ENCODE measurements around the gene TMPRSS13. TPM values are rescaled to one million over a fixed set of nuclear protein-coding genes. Genes with fewer than 3 reads are reported as not detected.

The TMPRSS13 gene
- polyA plus RNA-seq, 1 donor from 2014 or later: not detected

GRCh38 chr11:117874910-117875381, 54.3 kb downstream of the TMPRSS13 start:
- H3K9me2 ChIP-seq (ENCODE audit: insufficient read depth, low read length): no peaks in the 10 kb centered on the region
- H3K79me2 ChIP-seq (replicated peaks; ENCODE audit: insufficient read depth, low read length): peaks cover 69% of the 10 kb centered on the region
- peak overlapping the region; percentile 97 for H3K9ac ChIP-seq (ENCODE audit: low read length)
- H3K4me3 ChIP-seq (ENCODE audit: low read length): peak overlapping the region; percentile 70
- H3K36me3 ChIP-seq (ENCODE audit: insufficient read depth, low read length): no peaks in the 10 kb centered on the region
- no peaks in the 10 kb centered on the region for H3F3A ChIP-seq (ENCODE audit: insufficient read depth, low read length, poor library complexity, severe bottlenecking)
- no peaks in the 10 kb centered on the region for H3K9me3 ChIP-seq (ENCODE audit: low read length)
- H4K20me1 ChIP-seq (ENCODE audit: insufficient read depth): peaks cover 8% of the 10 kb centered on the region
- no peaks in the 10 kb centered on the region for H3K27me3 ChIP-seq (ENCODE audit: insufficient read depth, low read depth, low read length)
- H3K27ac ChIP-seq (ENCODE audit: low read length): peak overlapping the region; percentile 99
- H3K4me2 ChIP-seq (ENCODE audit: low read length): peak overlapping the region; percentile 83
- H2AFZ ChIP-seq (ENCODE audit: low read depth, low read length): peak overlapping the region; percentile 30
- TF ChIP-seq CTCF (IDR thresholded peaks at IDR 0.05; ENCODE audit: poor library complexity, severe bottlenecking) (no peak), REST (IDR thresholded peaks at IDR 0.05; ENCODE audit: borderline replicate concordance) (no peak), MXI1 (conservative IDR thresholded peaks at IDR 0.05; ENCODE audit: poor library complexity, severe bottlenecking) (no peak), EP300 (conservative IDR thresholded peaks at IDR 0.05; ENCODE audit: poor library complexity, severe bottlenecking) (no peak), RAD21 (conservative IDR thresholded peaks at IDR 0.05) (no peak), SMC3 (conservative IDR thresholded peaks at IDR 0.05; ENCODE audit: poor library complexity) (no peak), POLR2AphosphoS5 (IDR thresholded peaks at IDR 0.05) (no peak), EZH2 (IDR thresholded peaks at IDR 0.05; ENCODE audit: borderline replicate concordance, insufficient read depth, low read length, poor library complexity, severe bottlenecking) (no peak), TAF1 (IDR thresholded peaks at IDR 0.05; ENCODE audit: low read depth) (no peak)

- no peaks in the 10 kb centered on the region for H3K9me3 ChIP-seq (ENCODE audit: low read length)
- peak overlapping the region; percentile 30 for H2AFZ ChIP-seq (ENCODE audit: low read depth, low read length)
- no peaks in the 10 kb centered on the region for H3K27me3 ChIP-seq (ENCODE audit: insufficient read depth, low read depth, low read length)
- H3K9ac ChIP-seq (ENCODE audit: low read length): peak overlapping the region; percentile 97
- TF ChIP-seq MXI1 (conservative IDR thresholded peaks at IDR 0.05; ENCODE audit: poor library complexity, severe bottlenecking) (no peak), CTCF (IDR thresholded peaks at IDR 0.05; ENCODE audit: poor library complexity, severe bottlenecking) (no peak), EZH2 (IDR thresholded peaks at IDR 0.05; ENCODE audit: borderline replicate concordance, insufficient read depth, low read length, poor library complexity, severe bottlenecking) (no peak), TAF1 (IDR thresholded peaks at IDR 0.05; ENCODE audit: low read depth) (no peak), RAD21 (conservative IDR thresholded peaks at IDR 0.05) (no peak), EP300 (conservative IDR thresholded peaks at IDR 0.05; ENCODE audit: poor library complexity, severe bottlenecking) (no peak), REST (IDR thresholded peaks at IDR 0.05; ENCODE audit: borderline replicate concordance) (no peak), POLR2AphosphoS5 (IDR thresholded peaks at IDR 0.05) (no peak), SMC3 (conservative IDR thresholded peaks at IDR 0.05; ENCODE audit: poor library complexity) (no peak)
- H3K79me2 ChIP-seq (replicated peaks; ENCODE audit: insufficient read depth, low read length): peaks cover 74% of the 10 kb centered on the region
- peak overlapping the region; percentile 70 for H3K4me3 ChIP-seq (ENCODE audit: low read length)
- H4K20me1 ChIP-seq (ENCODE audit: insufficient read depth): peaks cover 11% of the 10 kb centered on the region
- no peaks in the 10 kb centered on the region for H3K36me3 ChIP-seq (ENCODE audit: insufficient read depth, low read length)
- H3K4me2 ChIP-seq (ENCODE audit: low read length): peak overlapping the region; percentile 83
- H3K27ac ChIP-seq (ENCODE audit: low read length): peak overlapping the region; percentile 99
- no peaks in the 10 kb centered on the region for H3K9me2 ChIP-seq (ENCODE audit: insufficient read depth, low read length)
- H3F3A ChIP-seq (ENCODE audit: insufficient read depth, low read length, poor library complexity, severe bottlenecking): no peaks in the 10 kb centered on the region
Measured at GRCh38 chr11:117874253-117874909, 54.8 kb downstream of the TMPRSS13 start.

All from neural cell (in vitro differentiated cells).